Loucy (cell line): ENCODE results near the gene HPGD.

Experiments
- H2AFZ ChIP-seq: fragments of 200-600 bp; sonication (generic); 2 replicates; pipeline ENCODE4 v1.6.0; 2016; ENCODE audit warnings: antibody characterized with exemption, mild to moderate bottlenecking, low read length, moderate library complexity
- H3F3A ChIP-seq: fragments of 200-600 bp; 2 replicates; pipeline ENCODE4 v1.6.0; 2016; ENCODE audit warnings: antibody characterized with exemption, low read depth, mild to moderate bottlenecking
- H3K27me3 ChIP-seq: fragments of 200-600 bp; sonication (generic); 2 replicates; pipeline ENCODE4 v1.6.1; 2014; ENCODE audit warnings: low read length, mild to moderate bottlenecking; ENCODE audit not compliant: insufficient read depth, poor library complexity, severe bottlenecking
- H3K36me3 ChIP-seq: fragments of 200-600 bp; sonication (generic); 2 replicates; pipeline ENCODE4 v1.6.1; 2016; ENCODE audit warnings: low read length; ENCODE audit not compliant: insufficient read depth
- H3K4me1 ChIP-seq: fragments of 200-600 bp; sonication (generic); 2 replicates; pipeline ENCODE4 v1.5.1; 2014; ENCODE audit warnings: low read length, mild to moderate bottlenecking; ENCODE audit not compliant: insufficient read depth, poor library complexity, severe bottlenecking
- H3K4me2 ChIP-seq: fragments of 200-600 bp; sonication (generic); 2 replicates; pipeline ENCODE4 v1.6.0; 2014; ENCODE audit warnings: antibody characterized with exemption, low read length, low read depth, mild to moderate bottlenecking; ENCODE audit not compliant: poor library complexity, severe bottlenecking
- H3K4me3 ChIP-seq: fragments of 200-600 bp; sonication (generic); 2 replicates; pipeline ENCODE4 v1.5.1; 2014; ENCODE audit warnings: low read length, mild to moderate bottlenecking, mixed read lengths; ENCODE audit not compliant: poor library complexity, severe bottlenecking
- H3K79me2 ChIP-seq: fragments of 200-600 bp; sonication (generic); 2 replicates; pipeline ENCODE4 v1.6.1; 2014; ENCODE audit warnings: low read length; ENCODE audit not compliant: insufficient read depth
- H3K9ac ChIP-seq: fragments of 200-600 bp; sonication (generic); 2 replicates; pipeline ENCODE4 v1.6.0; 2014; ENCODE audit warnings: mild to moderate bottlenecking, low read depth, low read length, moderate library complexity; ENCODE audit not compliant: poor library complexity, severe bottlenecking
- H3K9me2 ChIP-seq: fragments of 200-600 bp; sonication (generic); replicated peaks from 2 replicates; pipeline ENCODE4 v1.6.1; 2016; ENCODE audit warnings: low read depth, low read length, mixed read lengths
- H3K9me3 ChIP-seq: fragments of 200-600 bp; sonication (generic); 2 replicates; pipeline ENCODE4 v1.6.1; 2014; ENCODE audit warnings: mild to moderate bottlenecking, antibody characterized with exemption, low read length, low read depth; ENCODE audit not compliant: insufficient read depth
- H4K20me1 ChIP-seq: fragments of 200-600 bp; sonication (generic); 2 replicates; pipeline ENCODE4 v1.6.0; 2014; ENCODE audit warnings: antibody characterized with exemption, low read length, mild to moderate bottlenecking; ENCODE audit not compliant: insufficient read depth, poor library complexity, severe bottlenecking
- EZH2phosphoT487 ChIP-seq: fragments of 200-600 bp; IDR thresholded peaks from 2 replicates; pipeline ENCODE4 v1.6.1; 2018; ENCODE audit warnings: antibody characterized with exemption, mild to moderate bottlenecking, moderate library complexity, borderline replicate concordance
- TF ChIP-seq, protein P1 (sequence below): fragments of 200-600 bp; sonication (generic); conservative IDR thresholded peaks from 2 replicates; pipeline ENCODE4 v1.5.1; 2014; ENCODE audit warnings: mild to moderate bottlenecking, antibody characterized with exemption, low read length

Gene HPGD

DNA sequence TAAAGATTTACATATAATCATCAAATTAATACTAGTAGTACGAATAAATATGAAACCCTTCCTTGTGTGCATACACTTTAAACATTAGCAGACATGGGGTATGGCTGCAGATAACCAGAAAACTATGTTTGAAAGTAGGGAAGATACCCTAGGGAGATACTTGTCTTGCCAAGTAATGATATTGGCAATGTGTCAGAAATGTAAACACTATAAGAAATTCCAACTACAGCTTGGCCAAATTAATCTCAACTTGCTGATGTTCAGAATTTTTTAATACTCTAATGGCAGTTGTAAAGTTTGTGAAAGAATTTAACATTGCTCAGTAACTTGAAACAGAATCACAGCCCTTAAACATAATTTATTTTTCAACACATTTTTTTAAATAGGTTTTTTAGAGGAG, 27.4 kb upstream of the HPGD start:
- H3K4me3 ChIP-seq: no peak overlapping the region
- no peak overlapping the region for H3K9ac ChIP-seq
- no peaks in the 10 kb centered on the region for H3K4me1 ChIP-seq
- H3F3A ChIP-seq: no peaks in the 10 kb centered on the region
- no peaks in the 10 kb centered on the region for H3K79me2 ChIP-seq
- no peak overlapping the region for H2AFZ ChIP-seq
- no peaks in the 10 kb centered on the region for H3K27me3 ChIP-seq
- no peaks in the 10 kb centered on the region; the same call in 1 of the 2 replicates for H3K9me3 ChIP-seq
- no peaks in the 10 kb centered on the region for H3K9me2 ChIP-seq
- no peaks in the 10 kb centered on the region for H4K20me1 ChIP-seq
- H3K36me3 ChIP-seq: no peaks in the 10 kb centered on the region
- no peak for TF ChIP-seq EZH2phosphoT487
- TF ChIP-seq, protein P1, sequence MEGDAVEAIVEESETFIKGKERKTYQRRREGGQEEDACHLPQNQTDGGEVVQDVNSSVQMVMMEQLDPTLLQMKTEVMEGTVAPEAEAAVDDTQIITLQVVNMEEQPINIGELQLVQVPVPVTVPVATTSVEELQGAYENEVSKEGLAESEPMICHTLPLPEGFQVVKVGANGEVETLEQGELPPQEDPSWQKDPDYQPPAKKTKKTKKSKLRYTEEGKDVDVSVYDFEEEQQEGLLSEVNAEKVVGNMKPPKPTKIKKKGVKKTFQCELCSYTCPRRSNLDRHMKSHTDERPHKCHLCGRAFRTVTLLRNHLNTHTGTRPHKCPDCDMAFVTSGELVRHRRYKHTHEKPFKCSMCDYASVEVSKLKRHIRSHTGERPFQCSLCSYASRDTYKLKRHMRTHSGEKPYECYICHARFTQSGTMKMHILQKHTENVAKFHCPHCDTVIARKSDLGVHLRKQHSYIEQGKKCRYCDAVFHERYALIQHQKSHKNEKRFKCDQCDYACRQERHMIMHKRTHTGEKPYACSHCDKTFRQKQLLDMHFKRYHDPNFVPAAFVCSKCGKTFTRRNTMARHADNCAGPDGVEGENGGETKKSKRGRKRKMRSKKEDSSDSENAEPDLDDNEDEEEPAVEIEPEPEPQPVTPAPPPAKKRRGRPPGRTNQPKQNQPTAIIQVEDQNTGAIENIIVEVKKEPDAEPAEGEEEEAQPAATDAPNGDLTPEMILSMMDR: no peak
- no peak overlapping the region for H3K4me2 ChIP-seq

GRCh38 chr4:174545268-174545667, 23.0 kb upstream of the HPGD start:
- H3K4me1 ChIP-seq: no peaks in the 10 kb centered on the region
- no peaks in the 10 kb centered on the region; the same call in 1 of the 2 replicates for H3K9me3 ChIP-seq
- H2AFZ ChIP-seq: no peak overlapping the region
- no peaks in the 10 kb centered on the region for H3F3A ChIP-seq
- TF ChIP-seq, protein P1: no peak
- no peak for TF ChIP-seq EZH2phosphoT487
- no peaks in the 10 kb centered on the region for H3K36me3 ChIP-seq
- no peaks in the 10 kb centered on the region for H4K20me1 ChIP-seq
- H3K9ac ChIP-seq: no peak overlapping the region
- H3K79me2 ChIP-seq: no peaks in the 10 kb centered on the region
- H3K4me2 ChIP-seq: no peak overlapping the region
- H3K9me2 ChIP-seq: no peaks in the 10 kb centered on the region
- H3K27me3 ChIP-seq: no peaks in the 10 kb centered on the region
- H3K4me3 ChIP-seq: no peak overlapping the region

DNA sequence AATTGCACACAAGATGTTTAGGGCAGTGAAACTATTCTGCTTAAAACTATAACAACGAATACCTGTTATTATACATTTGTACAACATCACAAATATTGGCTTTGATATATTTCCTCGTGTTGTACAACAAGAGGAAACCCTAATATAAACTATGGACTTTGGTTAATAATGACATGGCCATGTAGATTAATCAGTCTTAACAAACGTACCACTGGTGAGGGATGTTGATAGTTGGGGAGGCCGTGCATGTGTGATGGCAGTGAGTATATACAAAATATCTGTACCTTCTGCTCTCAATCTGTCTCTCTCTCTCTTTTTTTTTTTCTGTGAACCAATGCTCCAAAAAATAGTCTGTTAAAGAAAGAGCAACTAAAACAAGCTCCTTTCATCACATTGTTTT, 22.2 kb upstream of the HPGD start:
- no peaks in the 10 kb centered on the region for H3K27me3 ChIP-seq
- H3K4me2 ChIP-seq: no peak overlapping the region
- no peaks in the 10 kb centered on the region for H3K79me2 ChIP-seq
- H2AFZ ChIP-seq: no peak overlapping the region
- no peaks in the 10 kb centered on the region; the same call in 1 of the 2 replicates for H3K9me3 ChIP-seq
- H4K20me1 ChIP-seq: no peaks in the 10 kb centered on the region
- no peak for TF ChIP-seq EZH2phosphoT487
- TF ChIP-seq, protein P1: no peak
- H3K9me2 ChIP-seq: no peaks in the 10 kb centered on the region
- no peak overlapping the region for H3K9ac ChIP-seq
- no peaks in the 10 kb centered on the region for H3F3A ChIP-seq
- no peaks in the 10 kb centered on the region for H3K4me1 ChIP-seq
- H3K4me3 ChIP-seq: no peak overlapping the region
- no peaks in the 10 kb centered on the region for H3K36me3 ChIP-seq
